Activated CD8-positive, alpha-beta T cell treated with anti-CD3 and anti-CD28 coated beads for 36 hours (primary cell): ENCODE measurements around the gene CAND2. TPM values are rescaled to one million over a fixed set of nuclear protein-coding genes. Genes with fewer than 3 reads are reported as not detected.

ENCODE experiments used
- ATAC-seq: fragments of 200-7000 bp; cut with Tn5 transposase; one replicate; pipeline ENCODE4 v1.10.0; 2021; ENCODE audit warnings: mild to moderate bottlenecking, moderate library complexity
- CTCF ChIA-PET: fragments of 350-600 bp; sonication (Branson Sonifier 250); formaldehyde crosslinking; loops from one replicate; lab custom pipeline; 2021; ENCODE audit warnings: antibody characterized with exemption; lab: Charles Lee
- POLR2A ChIA-PET: fragments of 350-600 bp; sonication (Branson Sonifier 250); formaldehyde crosslinking; loops from one replicate; lab custom pipeline; 2021; ENCODE audit warnings: antibody characterized with exemption; lab: Charles Lee
- DNase-seq: peaks from one replicate; pipeline ENCODE4 v3.0.0-alpha.2; 2020
- H3K27ac Mint-ChIP-seq: one replicate; pipeline ENCODE4 v1.8.0; 2021; ENCODE audit warnings: mild to moderate bottlenecking, mixed read lengths
- H3K27me3 Mint-ChIP-seq: one replicate; pipeline ENCODE4 v1.8.0; 2021; ENCODE audit warnings: mixed read lengths
- H3K36me3 Mint-ChIP-seq: one replicate; pipeline ENCODE4 v1.8.0; 2021; ENCODE audit warnings: low read depth, mixed read lengths
- H3K4me1 Mint-ChIP-seq: one replicate; pipeline ENCODE4 v1.8.0; 2021; ENCODE audit warnings: low read depth, mixed read lengths
- H3K4me3 Mint-ChIP-seq: one replicate; pipeline ENCODE4 v1.8.0; 2021; ENCODE audit warnings: mild to moderate bottlenecking, moderate library complexity, mixed read lengths
- H3K9me3 Mint-ChIP-seq: one replicate; pipeline ENCODE4 v1.8.0; 2021; ENCODE audit warnings: mixed read lengths
- CTCF ChIP-seq: fragments of 200-600 bp; IDR thresholded peaks from one replicate; pipeline ENCODE4 v1.8.0; 2022; ENCODE audit warnings: antibody characterized with exemption, mild to moderate bottlenecking
- intact Hi-C: fragments of 100-400 bp; cut with micrococcal nuclease; formaldehyde crosslinking; loops from one replicate; pipeline ENCODE4 v1.10.0; 2022
- total RNA-seq, 2 experiments: library from RNA; stranded (reverse); gene quantifications; one replicate each; pipeline ENCODE4 v1.2.3, GENCODE V29; 2021

Gene CAND2
- total RNA-seq, 2 experiments from 2014 or later, result 1.5 to 1.9 TPM

GRCh38 chr3:12815719-12816118, 19.2 kb downstream of the CAND2 start:
- Mint-ChIP-seq H3K36me3 (no peaks in the 10 kb centered on the region), H3K27ac (no peak overlapping the region), H3K9me3 (no peaks in the 10 kb centered on the region), H3K27me3 (no peaks in the 10 kb centered on the region), H3K4me1 (peaks cover 1% of the 10 kb centered on the region), H3K4me3 (no peak overlapping the region)
- DNase-seq (no peak), ATAC-seq (no peak)
- POLR2A ChIA-PET, result interaction anchor here (15.2 kb wide), 1 partner anchor 18 kb away, joined by 155 read pairs; no protein-coding TSS in a partner anchor
- no peak for TF ChIP-seq CTCF
- CTCF ChIA-PET, result no interaction called here
- intact Hi-C loops, result no loop called here

- CTCF ChIA-PET, result interaction anchor here (1.5 kb wide), 1 partner anchor 30 kb away, joined by 5 read pairs; no protein-coding TSS in a partner anchor
Measured at GRCh38 chr3:12816521-12817342, 20.3 kb downstream of the CAND2 start.

GRCh38 chr3:12817343-12817710, 20.8 kb downstream of the CAND2 start:
- no peak for TF ChIP-seq CTCF
- intact Hi-C loops, result no loop called here
- H3K4me1 Mint-ChIP-seq, result no peaks in the 10 kb centered on the region
- no peaks in the 10 kb centered on the region for H3K36me3 Mint-ChIP-seq
- ChIA-PET POLR2A (interaction anchor here (0.6 to 15.2 kb wide), 3 partner anchors 16 to 154 kb away, joined by 3 to 155 read pairs (median 12); partner anchors contain the start of gene RPL32), CTCF (interaction anchor here (1.1 to 1.5 kb wide), 2 partner anchors 10 to 30 kb away, joined by 3 to 5 read pairs; no protein-coding TSS in a partner anchor)
- ATAC-seq, result no peak
- DNase-seq, result no peak
- no peak overlapping the region for H3K27ac Mint-ChIP-seq
- H3K9me3 Mint-ChIP-seq, result no peaks in the 10 kb centered on the region
- H3K27me3 Mint-ChIP-seq, result no peaks in the 10 kb centered on the region
- no peak overlapping the region for H3K4me3 Mint-ChIP-seq

More at GRCh38 chr3:12816521-12817342, 20.3 kb downstream of the CAND2 start:
- POLR2A ChIA-PET, result interaction anchor here (2.4 to 15.2 kb wide), 2 partner anchors 17 to 25 kb away, joined by 12 to 155 read pairs; partner anchors contain the start of gene RPL32
- Mint-ChIP-seq H3K27me3 (no peaks in the 10 kb centered on the region), H3K4me3 (no peak overlapping the region), H3K4me1 (no peaks in the 10 kb centered on the region), H3K9me3 (no peaks in the 10 kb centered on the region), H3K27ac (no peak overlapping the region), H3K36me3 (no peaks in the 10 kb centered on the region)
- ATAC-seq, result no peak
- intact Hi-C loops, result no loop called here
- DNase-seq, result no peak
- TF ChIP-seq CTCF, result no peak

- Mint-ChIP-seq H3K27ac (no peak overlapping the region), H3K4me3 (no peak overlapping the region), H3K4me1 (no peaks in the 10 kb centered on the region), H3K27me3 (no peaks in the 10 kb centered on the region), H3K36me3 (no peaks in the 10 kb centered on the region), H3K9me3 (no peaks in the 10 kb centered on the region)
- intact Hi-C loops, result no loop called here
- ATAC-seq, result no peak
- TF ChIP-seq CTCF, result no peak
- DNase-seq, result no peak
- POLR2A ChIA-PET, result interaction anchor here (0.6 to 15.2 kb wide), 7 partner anchors 8 to 155 kb away, joined by 3 to 155 read pairs (median 4); partner anchors contain the start of gene RPL32
- CTCF ChIA-PET, result interaction anchor here (1.1 to 1.8 kb wide), 5 partner anchors 8 to 111 kb away, joined by 3 to 9 read pairs (median 4); no protein-coding TSS in a partner anchor
Measured at GRCh38 chr3:12818273-12818672, 21.8 kb downstream of the CAND2 start.
